ENCODE results near the gene ZEB1. TPM values are rescaled to one million over a fixed set of nuclear protein-coding genes. Genes with fewer than 3 reads are reported as not detected.

ZEB1 gene
- total RNA-seq, 1 donor from 2014 or later, result 82.7 TPM

GRCh38 chr10:31291123-31291522 lies 27.9 kb upstream of the ZEB1 start:
- intact Hi-C loops (cut with DNase I), result no loop called here
- no peak for DNase-seq (ENCODE audit: extremely low spot score in 2 of 2)
- no peak overlapping the region for H3K27ac ChIP-seq
- no peaks in the 10 kb centered on the region for H3K27me3 ChIP-seq
- TF ChIP-seq CTCF (IDR thresholded peaks at IDR 0.05), result no peak
- no peak for TF ChIP-seq POLR2A (IDR thresholded peaks at IDR 0.05)
- no peak for TF ChIP-seq POLR2AphosphoS5 (IDR thresholded peaks at IDR 0.05; ENCODE audit: insufficient read depth in 1 of 2, low read depth in 1 of 2)
- no peak overlapping the region for H3K4me3 ChIP-seq
- H3K36me3 ChIP-seq, result no peaks in the 10 kb centered on the region
- no peaks in the 10 kb centered on the region for H3K9me3 ChIP-seq
- no peaks in the 10 kb centered on the region for H3K4me1 ChIP-seq

GRCh38 chr10:31294558-31294957 lies 24.5 kb upstream of the ZEB1 start:
- Histone ChIP-seq H3K4me1 (no peaks in the 10 kb centered on the region), H3K9me3 (no peaks in the 10 kb centered on the region), H3K36me3 (no peaks in the 10 kb centered on the region), H3K4me3 (no peak overlapping the region), H3K27ac (no peak overlapping the region), H3K27me3 (no peaks in the 10 kb centered on the region)
- TF ChIP-seq POLR2A (IDR thresholded peaks at IDR 0.05) (no peak), CTCF (IDR thresholded peaks at IDR 0.05) (no peak), POLR2AphosphoS5 (IDR thresholded peaks at IDR 0.05; ENCODE audit: insufficient read depth in 1 of 2, low read depth in 1 of 2) (no peak)
- DNase-seq (ENCODE audit: extremely low spot score in 2 of 2), result no peak
- intact Hi-C loops (cut with DNase I), result no loop called here

- no peak for DNase-seq (ENCODE audit: extremely low spot score in 2 of 2)
- intact Hi-C loops (cut with DNase I), result no loop called here
Observed at GRCh38 chr10:31296754-31297153, 22.3 kb upstream of the ZEB1 start.

GRCh38 chr10:31299119-31299518 lies 19.9 kb upstream of the ZEB1 start:
- TF ChIP-seq CTCF (IDR thresholded peaks at IDR 0.05), result no peak
- TF ChIP-seq POLR2AphosphoS5 (IDR thresholded peaks at IDR 0.05; ENCODE audit: insufficient read depth in 1 of 2, low read depth in 1 of 2), result no peak
- Histone ChIP-seq H3K9me3 (no peaks in the 10 kb centered on the region), H3K27ac (no peak overlapping the region), H3K36me3 (no peaks in the 10 kb centered on the region), H3K4me3 (no peak overlapping the region), H3K4me1 (no peaks in the 10 kb centered on the region), H3K27me3 (no peaks in the 10 kb centered on the region)
- intact Hi-C loops (cut with DNase I), result no loop called here
- no peak for DNase-seq (ENCODE audit: extremely low spot score in 2 of 2)

More at GRCh38 chr10:31296754-31297153, 22.3 kb upstream of the ZEB1 start:
- no peak overlapping the region for H3K27ac ChIP-seq
- H3K4me3 ChIP-seq, result no peak overlapping the region
- no peaks in the 10 kb centered on the region for H3K27me3 ChIP-seq
- TF ChIP-seq CTCF (IDR thresholded peaks at IDR 0.05) (no peak), POLR2A (IDR thresholded peaks at IDR 0.05) (no peak), POLR2AphosphoS5 (IDR thresholded peaks at IDR 0.05; ENCODE audit: insufficient read depth in 1 of 2, low read depth in 1 of 2) (no peak)
- no peaks in the 10 kb centered on the region for H3K9me3 ChIP-seq
- no peaks in the 10 kb centered on the region for H3K36me3 ChIP-seq
- no peaks in the 10 kb centered on the region for H3K4me1 ChIP-seq

GRCh38 chr10:31303212-31303611 lies 15.8 kb upstream of the ZEB1 start:
- H3K27me3 ChIP-seq, result no peaks in the 10 kb centered on the region
- no peaks in the 10 kb centered on the region for H3K9me3 ChIP-seq
- no peaks in the 10 kb centered on the region for H3K4me1 ChIP-seq
- TF ChIP-seq POLR2A (IDR thresholded peaks at IDR 0.05), result no peak
- TF ChIP-seq POLR2AphosphoS5 (IDR thresholded peaks at IDR 0.05; ENCODE audit: insufficient read depth in 1 of 2, low read depth in 1 of 2), result no peak
- TF ChIP-seq CTCF (IDR thresholded peaks at IDR 0.05), result no peak
- intact Hi-C loops (cut with DNase I), result no loop called here
- H3K4me3 ChIP-seq, result no peak overlapping the region
- H3K27ac ChIP-seq, result no peak overlapping the region
- no peaks in the 10 kb centered on the region for H3K36me3 ChIP-seq
- DNase-seq (ENCODE audit: extremely low spot score in 2 of 2), result no peak

Measured in vagina (tissue), 2 donors.